Activated CD8-positive, alpha-beta memory T cell treated with anti-CD3 and anti-CD28 coated beads, Interleukin-2, amount 50 U/mL, for 48 hours (primary cell): ENCODE data around the gene NOTUM.

Experiments used
- DNase-seq: peaks from one replicate; pipeline ENCODE4 v3.0.0-alpha.2; 2020

NOTUM gene

GRCh38 chr17:81977211-81977808 lies 16.3 kb upstream of the NOTUM start, which contains the start of gene ASPSCR1:
Gene ASPSCR1 (plus strand): TSS chr17:81977629. CDS start chr17:81977647, 18 bp downstream.
- DNase-seq, result peak; percentile 98

- DNase-seq, result peak; percentile 73
Observed at GRCh38 chr17:81976332-81977210, 15.6 kb upstream of the NOTUM start.

- no peak for DNase-seq
Observed at GRCh38 chr17:81973432-81973831, 12.4 kb upstream of the NOTUM start.

GRCh38 chr17:81968850-81969812 lies 8.1 kb upstream of the NOTUM start:
- no peak for DNase-seq

- no peak for DNase-seq
Observed at GRCh38 chr17:81968396-81968745, 7.4 kb upstream of the NOTUM start.

- DNase-seq, result peak; percentile 91
Observed at GRCh38 chr17:81967533-81968395, 6.8 kb upstream of the NOTUM start.

- DNase-seq, result no peak
Observed at GRCh38 chr17:81967244-81967532, 6.2 kb upstream of the NOTUM start.

- DNase-seq, result no peak
Observed at GRCh38 chr17:81966343-81967243, 5.6 kb upstream of the NOTUM start.

GRCh38 chr17:81964081-81964849 lies 3.3 kb upstream of the NOTUM start:
- DNase-seq, result no peak

- DNase-seq, result no peak
Observed at GRCh38 chr17:81962499-81963441, 1.8 kb upstream of the NOTUM start.

GRCh38 chr17:81961521-81962498 lies 823 bp upstream of the NOTUM start:
- DNase-seq, result no peak

- no peak for DNase-seq
Observed at GRCh38 chr17:81960130-81960958, 643 bp downstream of the NOTUM start.

GRCh38 chr17:81959362-81960129 lies 1.4 kb downstream of the NOTUM start:
- peak; percentile 88 for DNase-seq

GRCh38 chr17:81958633-81959342 lies 2.2 kb downstream of the NOTUM start:
- no peak for DNase-seq

- no peak for DNase-seq
Observed at GRCh38 chr17:81957691-81958432, 3.1 kb downstream of the NOTUM start.
